Endothelial cell of umbilical vein (primary cell): Measurements from ENCODE around the gene FAU. TPM values are rescaled to one million over a fixed set of nuclear protein-coding genes. Genes with fewer than 3 reads are reported as not detected.

ENCODE experiments used
- BruUV-seq: library from RNA; stranded (reverse); fragments of 400-500 nt; replicated peaks from 2 replicates; lab custom pipeline; 2021; lab: Mats Ljungman, UMichigan
- CTCF ChIA-PET: fragments of 300-600, 350-600 bp; sonication (Branson Sonifier 250); formaldehyde crosslinking; loops from one replicate; lab custom pipeline; 2021; ENCODE audit warnings: antibody characterized with exemption, inconsistent platforms; lab: Charles Lee
- POLR2A ChIA-PET: fragments of 300-600, 350-600 bp; sonication (Branson Sonifier 250); formaldehyde crosslinking; loops from one replicate; lab custom pipeline; 2021; ENCODE audit warnings: antibody characterized with exemption, inconsistent platforms; lab: Charles Lee
- DNase-seq: peaks from one replicate; pipeline ENCODE4 v3.0.0-alpha.2; 2011; ENCODE audit warnings: low read depth, low spot score
- FAIRE-seq: peaks from 2 replicates; lab custom pipeline; 2011; peaks lifted over from hg19 to GRCh38; lab: Jason Lieb, UNC
- H2AFZ ChIP-seq: 2 replicates; pipeline ENCODE4 v1.6.0; 2012; ENCODE audit warnings: low read depth, low read length, control low read depth, inconsistent platforms
- H3K27ac ChIP-seq: 2 replicates; pipeline ENCODE4 v1.5.1; 2011; ENCODE audit warnings: low read depth, mild to moderate bottlenecking, control low read depth, low read length, moderate library complexity; ENCODE audit not compliant: insufficient read depth
- H3K27me3 ChIP-seq, 2 experiments: 2 replicates each; pipeline versions ENCODE4 v1.6.0 to v1.6.1; 2011; ENCODE audit warnings: low read length in 2 of 2, mixed read lengths in 1 of 2; ENCODE audit not compliant: control insufficient read depth in 2 of 2, insufficient read depth in 2 of 2
- H3K36me3 ChIP-seq, 2 experiments: 2 replicates in 1 of 2; 3 replicates in 1 of 2; pipeline ENCODE4 v1.5.1; 2011; ENCODE audit warnings: low read length in 2 of 2, mild to moderate bottlenecking in 1 of 2, moderate library complexity in 1 of 2; ENCODE audit not compliant: control insufficient read depth in 2 of 2, insufficient read depth in 2 of 2; ENCODE audit errors: extremely low read depth in 1 of 2
- H3K4me1 ChIP-seq: 3 replicates; pipeline ENCODE4 v1.5.1; 2011; ENCODE audit warnings: mild to moderate bottlenecking, low read length; ENCODE audit not compliant: control insufficient read depth, insufficient read depth; ENCODE audit errors: extremely low read depth
- H3K4me2 ChIP-seq: 2 replicates; pipeline ENCODE4 v1.6.1; 2011; ENCODE audit warnings: low read length, control low read depth, mixed read lengths; ENCODE audit not compliant: insufficient read depth
- H3K4me3 ChIP-seq, 3 experiments: fragments of 200-600 bp in 1 of 3; sonication (generic), shearing (Covaris generic) in 1 of 3; replicated peaks in 1 of 3; 2 replicates each; pipeline ENCODE4 v1.5.1; 2011 to 2016; ENCODE audit warnings: control low read depth in 3 of 3, low read length in 3 of 3, mild to moderate bottlenecking in 2 of 3, inconsistent platforms in 1 of 3, low read depth in 1 of 3, moderate library complexity in 1 of 3; ENCODE audit not compliant: insufficient read depth in 1 of 3
- H3K79me2 ChIP-seq: 2 replicates; pipeline ENCODE4 v1.6.0; 2012; ENCODE audit warnings: low read length, inconsistent platforms; ENCODE audit not compliant: control insufficient read depth, insufficient read depth
- H3K9ac ChIP-seq: replicated peaks from 2 replicates; pipeline ENCODE3; 2011; ENCODE audit warnings: low read length, control low read depth; ENCODE audit not compliant: insufficient read depth; ENCODE audit errors: extremely low read depth
- H3K9me1 ChIP-seq: replicated peaks from 3 replicates; pipeline ENCODE4 v1.6.0; 2011; ENCODE audit warnings: mild to moderate bottlenecking, low read length; ENCODE audit not compliant: control insufficient read depth, insufficient read depth; ENCODE audit errors: extremely low read depth
- H3K9me3 ChIP-seq: replicated peaks from 2 replicates; pipeline ENCODE4 v1.5.1; 2012; ENCODE audit warnings: low read length, inconsistent platforms; ENCODE audit not compliant: control insufficient read depth, insufficient read depth
- H4K20me1 ChIP-seq: replicated peaks from 2 replicates; pipeline ENCODE3; 2011; ENCODE audit warnings: mild to moderate bottlenecking, low read length; ENCODE audit not compliant: control insufficient read depth, insufficient read depth; ENCODE audit errors: extremely low read depth
- EZH2 ChIP-seq: IDR thresholded peaks from 2 replicates; pipeline ENCODE4 v1.6.1; 2012; ENCODE audit warnings: borderline replicate concordance, low read depth, mild to moderate bottlenecking, moderate library complexity, low read length, inconsistent platforms; ENCODE audit not compliant: severe bottlenecking
- POLR2A ChIP-seq: IDR thresholded peaks from 2 replicates; pipeline ENCODE4 v1.6.1; 2012; ENCODE audit warnings: low read depth, mild to moderate bottlenecking, control low read depth, low read length
- dilution Hi-C: fragments of 300-500 bp; cut with MboI; formaldehyde crosslinking; loops from one replicate; pipeline ENCODE4 v1.15.0; 2019; ENCODE audit warnings: low sequenced_read_pairs; ENCODE audit not compliant: extremely low pct_ligation_motif_present
- intact Hi-C: fragments of 100-400 bp; cut with micrococcal nuclease; formaldehyde crosslinking; loops from one replicate; pipeline ENCODE4 v1.10.0; 2022
- polyA plus RNA-seq, 4 experiments: library from polyadenylated mRNA; depleted of rRNA in 3 of 4; stranded (reverse) in 3 of 4; unstranded in 1 of 4; fragments of >200 nt; gene quantifications; 2 replicates each; pipeline versions ENCODE4 v1.2.1 to v1.2.3, GENCODE V29; 2011 to 2012; ENCODE audit warnings: missing spikeins in 1 of 4
- total RNA-seq: library from RNA; stranded (reverse); gene quantifications from 2 replicates; pipeline ENCODE4 v1.2.3, GENCODE V29; 2021
- TF ChIP-seq, protein P1 (sequence below), 2 donors: IDR thresholded peaks; 1 replicate in 1 of 2; 2 replicates in 1 of 2; pipeline ENCODE4 v1.5.1; 2011; ENCODE audit warnings: low read length in 2 of 2, mild to moderate bottlenecking in 2 of 2, moderate library complexity in 2 of 2, control low read depth in 1 of 2, inconsistent platforms in 1 of 2, low read depth in 1 of 2; ENCODE audit not compliant: insufficient read depth in 1 of 2; ENCODE audit errors: extremely low read depth in 1 of 2
- TF ChIP-seq, protein P2 (sequence below): IDR thresholded peaks from 2 replicates; pipeline ENCODE4 v1.6.1; 2011; ENCODE audit not compliant: insufficient read depth, insufficient read length

The FAU gene
- total and polyA plus RNA-seq, 2 donors (not counting 3 experiments of a cell fraction or from before 2014, with no cell fraction given): 741 to 746 TPM

- BruUV-seq: no TSS peak
- no peaks in the 10 kb centered on the region for H3K79me2 ChIP-seq
- intact Hi-C loops (no loop called here), dilution Hi-C loops (no loop called here)
- no peaks in the 10 kb centered on the region for H3K36me3 ChIP-seq
- H4K20me1 ChIP-seq: no peaks in the 10 kb centered on the region
- H2AFZ ChIP-seq: no peak overlapping the region
- no peak overlapping the region for H3K4me2 ChIP-seq
- no peak overlapping the region for H3K4me3 ChIP-seq
- no peaks in the 10 kb centered on the region for H3K9me3 ChIP-seq
- H3K27me3 ChIP-seq: peaks cover 3 to 24% of the 10 kb centered on the region in 2 experiments
- no peak overlapping the region for H3K9ac ChIP-seq
- CTCF ChIA-PET: no interaction called here
- no peaks in the 10 kb centered on the region for H3K9me1 ChIP-seq
- H3K4me1 ChIP-seq: no peaks in the 10 kb centered on the region
- no peak overlapping the region for H3K27ac ChIP-seq
- DNase-seq: no peak
- TF ChIP-seq, protein P1, sequence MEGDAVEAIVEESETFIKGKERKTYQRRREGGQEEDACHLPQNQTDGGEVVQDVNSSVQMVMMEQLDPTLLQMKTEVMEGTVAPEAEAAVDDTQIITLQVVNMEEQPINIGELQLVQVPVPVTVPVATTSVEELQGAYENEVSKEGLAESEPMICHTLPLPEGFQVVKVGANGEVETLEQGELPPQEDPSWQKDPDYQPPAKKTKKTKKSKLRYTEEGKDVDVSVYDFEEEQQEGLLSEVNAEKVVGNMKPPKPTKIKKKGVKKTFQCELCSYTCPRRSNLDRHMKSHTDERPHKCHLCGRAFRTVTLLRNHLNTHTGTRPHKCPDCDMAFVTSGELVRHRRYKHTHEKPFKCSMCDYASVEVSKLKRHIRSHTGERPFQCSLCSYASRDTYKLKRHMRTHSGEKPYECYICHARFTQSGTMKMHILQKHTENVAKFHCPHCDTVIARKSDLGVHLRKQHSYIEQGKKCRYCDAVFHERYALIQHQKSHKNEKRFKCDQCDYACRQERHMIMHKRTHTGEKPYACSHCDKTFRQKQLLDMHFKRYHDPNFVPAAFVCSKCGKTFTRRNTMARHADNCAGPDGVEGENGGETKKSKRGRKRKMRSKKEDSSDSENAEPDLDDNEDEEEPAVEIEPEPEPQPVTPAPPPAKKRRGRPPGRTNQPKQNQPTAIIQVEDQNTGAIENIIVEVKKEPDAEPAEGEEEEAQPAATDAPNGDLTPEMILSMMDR (IDR thresholded peaks at IDR 0.05; ENCODE audit: extremely low read depth in 1 of 2, insufficient read depth in 1 of 2, low read depth in 1 of 2, low read length in 2 of 2): no peak
- TF ChIP-seq, protein P2, sequence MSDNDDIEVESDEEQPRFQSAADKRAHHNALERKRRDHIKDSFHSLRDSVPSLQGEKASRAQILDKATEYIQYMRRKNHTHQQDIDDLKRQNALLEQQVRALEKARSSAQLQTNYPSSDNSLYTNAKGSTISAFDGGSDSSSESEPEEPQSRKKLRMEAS: no peak
- no peak for TF ChIP-seq POLR2A
- no peak for TF ChIP-seq EZH2
- FAIRE-seq: peak; percentile 47
- POLR2A ChIA-PET: no interaction called here
Measured at GRCh38 chr11:65141896-65142494, 20.1 kb upstream of the FAU start.
